ENCODE measurements around the gene BIN2. TPM values are rescaled to one million over a fixed set of nuclear protein-coding genes. Genes with fewer than 3 reads are reported as not detected.

The BIN2 gene
- total and polyA plus RNA-seq, 8 donors = 2.2 to 33.0 (median 4.2) TPM

DNA sequence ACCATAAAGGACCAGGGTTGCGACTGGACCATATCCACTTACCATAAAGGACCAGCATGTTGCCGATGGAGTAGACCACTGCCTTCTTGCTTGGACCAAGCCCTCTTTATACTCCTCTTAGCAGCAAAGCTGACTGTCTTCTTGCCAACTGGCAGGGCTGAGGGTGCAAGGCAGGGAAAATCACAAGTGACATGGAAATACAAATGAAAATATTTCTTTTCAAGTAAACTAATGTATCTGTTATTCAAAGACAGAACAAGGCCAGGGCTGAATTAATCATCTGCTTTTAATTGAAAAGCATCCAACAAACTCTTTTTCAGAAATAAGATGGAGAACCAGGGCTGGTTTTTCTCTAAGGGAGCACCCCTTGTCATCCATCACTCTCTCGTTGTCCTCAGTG, 22.6 kb upstream of the BIN2 start, which contains the start of gene CELA1:
Gene CELA1 (minus strand): TSS at position 99 of the 400 bp plus-strand sequence. CDS start 41 bp downstream, at position 58.
- TF ChIP-seq, protein P1, sequence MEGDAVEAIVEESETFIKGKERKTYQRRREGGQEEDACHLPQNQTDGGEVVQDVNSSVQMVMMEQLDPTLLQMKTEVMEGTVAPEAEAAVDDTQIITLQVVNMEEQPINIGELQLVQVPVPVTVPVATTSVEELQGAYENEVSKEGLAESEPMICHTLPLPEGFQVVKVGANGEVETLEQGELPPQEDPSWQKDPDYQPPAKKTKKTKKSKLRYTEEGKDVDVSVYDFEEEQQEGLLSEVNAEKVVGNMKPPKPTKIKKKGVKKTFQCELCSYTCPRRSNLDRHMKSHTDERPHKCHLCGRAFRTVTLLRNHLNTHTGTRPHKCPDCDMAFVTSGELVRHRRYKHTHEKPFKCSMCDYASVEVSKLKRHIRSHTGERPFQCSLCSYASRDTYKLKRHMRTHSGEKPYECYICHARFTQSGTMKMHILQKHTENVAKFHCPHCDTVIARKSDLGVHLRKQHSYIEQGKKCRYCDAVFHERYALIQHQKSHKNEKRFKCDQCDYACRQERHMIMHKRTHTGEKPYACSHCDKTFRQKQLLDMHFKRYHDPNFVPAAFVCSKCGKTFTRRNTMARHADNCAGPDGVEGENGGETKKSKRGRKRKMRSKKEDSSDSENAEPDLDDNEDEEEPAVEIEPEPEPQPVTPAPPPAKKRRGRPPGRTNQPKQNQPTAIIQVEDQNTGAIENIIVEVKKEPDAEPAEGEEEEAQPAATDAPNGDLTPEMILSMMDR (IDR thresholded peaks at IDR 0.05) = no peak
- TF ChIP-seq EP300 (IDR thresholded peaks at IDR 0.05) (no peak), POLR2AphosphoS5 (IDR thresholded peaks at IDR 0.05) (no peak), POLR2A (IDR thresholded peaks at IDR 0.05) (no peak)
- peaks cover 0 to 8% (median 0%) of the 10 kb centered on the region in 3 donors for H3K27me3 ChIP-seq
- 83 to 98% (median 91%) methylated on average over 3 of the region's 3 CpGs for WGBS, 5 donors
- H3K27ac ChIP-seq = no peak within 1 kb of the TSS
- no peaks in the 10 kb centered on the region for H3K36me3 ChIP-seq
- intact Hi-C loops (cut with DNase I; ENCODE audit: low total_unique reads) = no loop called here
- H3K4me1 ChIP-seq = peaks cover 0 to under 1% (median under 1%) of the 10 kb centered on the region in 4 donors
- H3K4me3 ChIP-seq = no peak within 1 kb of the TSS
- DNase-seq = no peak
- H3K9me3 ChIP-seq = no peaks in the 10 kb centered on the region

DNA sequence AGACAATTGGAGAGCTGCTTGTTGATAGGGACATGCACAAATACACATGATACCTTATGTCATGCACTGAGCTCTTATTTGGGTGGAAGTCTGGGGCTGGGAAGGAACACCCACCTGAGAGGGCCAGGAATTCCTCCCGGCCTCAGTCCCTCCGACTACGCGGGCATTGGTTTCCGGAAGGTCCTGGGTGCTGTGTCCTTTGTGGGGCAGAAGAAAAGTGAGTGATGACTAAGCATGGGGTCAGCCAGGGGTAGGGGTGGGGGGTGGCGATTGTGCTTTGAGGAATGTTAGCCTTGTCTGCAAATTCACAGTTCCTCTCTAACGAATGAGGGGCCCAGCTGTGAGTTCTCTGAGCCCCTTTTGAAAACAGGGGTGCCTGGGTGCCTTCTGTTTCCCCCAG, 21.7 kb upstream of the BIN2 start:
- WGBS, 5 donors = 64 to 79% (median 70%) methylated on average over 7 of the region's 7 CpGs
- intact Hi-C loops (cut with DNase I; ENCODE audit: low total_unique reads) = no loop called here

DNA sequence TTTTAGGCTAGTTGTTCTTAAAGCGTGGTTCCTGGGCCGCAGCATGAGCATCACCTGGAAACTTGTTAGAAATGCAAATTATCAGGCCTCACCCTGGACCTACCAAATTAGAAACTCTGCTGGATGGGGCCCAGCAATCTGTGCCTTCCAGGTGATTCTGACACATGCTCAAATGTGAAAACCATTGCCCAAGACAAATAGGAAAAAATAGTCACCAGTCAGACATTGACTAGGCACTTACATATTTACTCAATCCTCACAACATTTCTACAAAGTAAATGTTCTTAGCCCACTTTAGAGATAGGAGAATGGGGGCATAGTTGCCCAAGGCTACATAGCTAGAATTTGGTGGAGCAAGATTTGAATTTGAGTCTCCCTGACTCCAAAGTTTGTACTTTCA, 19.2 kb upstream of the BIN2 start:
- no peaks in the 10 kb centered on the region for H3K36me3 ChIP-seq
- peaks cover 0 to 7% (median 6%) of the 10 kb centered on the region in 4 donors for H3K4me1 ChIP-seq
- no peak overlapping the region for H3K4me3 ChIP-seq
- DNase-seq = no peak
- peaks cover 0 to 8% (median 0%) of the 10 kb centered on the region in 3 donors for H3K27me3 ChIP-seq
- H3K27ac ChIP-seq = no peak overlapping the region
- intact Hi-C loops (cut with DNase I; ENCODE audit: low total_unique reads) = no loop called here
- no peaks in the 10 kb centered on the region for H3K9me3 ChIP-seq
- TF ChIP-seq, protein P1 (IDR thresholded peaks at IDR 0.05) = no peak
- TF ChIP-seq EP300 (IDR thresholded peaks at IDR 0.05) (no peak), POLR2A (IDR thresholded peaks at IDR 0.05) (no peak), POLR2AphosphoS5 (IDR thresholded peaks at IDR 0.05) (no peak)
- 86 to 97% (median 95%) methylated on average over 2 of the region's 2 CpGs for WGBS, 5 donors

More for the DNA sequence above, 21.7 kb upstream of the BIN2 start:
- H3K36me3 ChIP-seq = no peaks in the 10 kb centered on the region
- H3K27me3 ChIP-seq = peaks cover 0 to 8% (median 0%) of the 10 kb centered on the region in 3 donors
- peaks cover 0 to 7% (median 6%) of the 10 kb centered on the region in 4 donors for H3K4me1 ChIP-seq
- H3K9me3 ChIP-seq = no peaks in the 10 kb centered on the region
- H3K4me3 ChIP-seq = no peak overlapping the region
- H3K27ac ChIP-seq = no peak overlapping the region
- no peak for DNase-seq
- TF ChIP-seq, protein P1 (IDR thresholded peaks at IDR 0.05) = no peak
- TF ChIP-seq POLR2AphosphoS5 (IDR thresholded peaks at IDR 0.05) (no peak), POLR2A (IDR thresholded peaks at IDR 0.05) (no peak), EP300 (IDR thresholded peaks at IDR 0.05) (no peak)

DNA sequence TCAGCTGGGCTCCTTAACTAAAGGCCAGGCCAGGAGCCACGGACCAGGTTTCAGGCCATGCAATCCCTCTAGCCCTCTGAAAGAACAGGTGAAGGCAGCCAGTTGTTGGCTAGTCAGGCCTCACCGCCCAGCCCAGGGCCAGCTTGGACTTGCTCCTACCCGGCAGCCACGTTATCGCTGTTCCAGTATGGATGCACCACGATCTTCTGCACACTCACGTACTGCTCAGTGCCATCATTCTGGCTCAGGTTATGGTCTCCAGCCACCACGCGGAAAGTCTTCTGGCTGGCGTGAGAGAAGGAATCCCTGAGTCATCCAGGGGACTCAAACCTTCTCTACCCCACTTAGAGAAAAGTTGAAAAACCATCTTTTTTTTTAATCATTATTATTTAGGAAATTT, 18.4 kb upstream of the BIN2 start:
- TF ChIP-seq POLR2AphosphoS5 (IDR thresholded peaks at IDR 0.05) (no peak), POLR2A (IDR thresholded peaks at IDR 0.05) (no peak), EP300 (IDR thresholded peaks at IDR 0.05) (no peak)
- TF ChIP-seq, protein P1 (IDR thresholded peaks at IDR 0.05) = no peak
- 81 to 94% (median 92%) methylated on average over 8 to 10 of the region's 10 CpGs for WGBS, 5 donors
- peaks cover 0 to 7% (median 6%) of the 10 kb centered on the region in 4 donors for H3K4me1 ChIP-seq
- no peak for DNase-seq
- intact Hi-C loops (cut with DNase I; ENCODE audit: low total_unique reads) = no loop called here
- no peaks in the 10 kb centered on the region for H3K36me3 ChIP-seq
- H3K27ac ChIP-seq = no peak overlapping the region
- no peak overlapping the region for H3K4me3 ChIP-seq
- no peaks in the 10 kb centered on the region for H3K9me3 ChIP-seq
- peaks cover 0 to 7% (median 0%) of the 10 kb centered on the region in 3 donors for H3K27me3 ChIP-seq

Measured in stomach (tissue), 9 donors.